Cardiac fibroblast (primary cell): ENCODE measurements around the gene SPEM2.
A peak's percentile ranks its signal among the peaks of the same experiment; 100 is the strongest.
"Not testable (repeated sequence)": the region's sequence is repeated elsewhere in the genome, so short reads cannot be mapped to it uniquely, and the experiment has no call there.

Experiments used
- DNase-seq, 2 donors: peaks; one replicate each; pipeline versions ENCODE4 v3.0.0 to v3.0.0-alpha.2; 2010; ENCODE audit warnings: low read depth in 2 of 2
- H3K4me3 ChIP-seq, 2 donors: replicated peaks in 1 of 2; 1 replicate in 1 of 2; 2 replicates in 1 of 2; pipeline ENCODE4 v1.5.1; 2011; ENCODE audit warnings: low read depth in 2 of 2, low read length in 2 of 2, mild to moderate bottlenecking in 2 of 2, moderate library complexity in 1 of 2
- CTCF ChIP-seq: IDR thresholded peaks from one replicate; pipeline ENCODE4 v1.5.1; 2011; ENCODE audit warnings: low read depth, mild to moderate bottlenecking, low read length, inconsistent platforms

SPEM2 gene

GRCh38 chr17:7468804-7469389 is 43.5 kb downstream of the SPEM2 start:
- H3K4me3 ChIP-seq: no peak overlapping the region
- DNase-seq: no peak
- no peak for TF ChIP-seq CTCF

GRCh38 chr17:7469843-7470242 is 44.4 kb downstream of the SPEM2 start:
- not testable (repeated sequence) for DNase-seq, H3K4me3 ChIP-seq

- not testable (repeated sequence) for DNase-seq, H3K4me3 ChIP-seq
Observed at GRCh38 chr17:7470457-7470973, 45.1 kb downstream of the SPEM2 start.

- H3K4me3 ChIP-seq: no peak overlapping the region
- no peak for DNase-seq
- no peak for TF ChIP-seq CTCF
Observed at GRCh38 chr17:7471729-7472128, 46.3 kb downstream of the SPEM2 start.

GRCh38 chr17:7474767-7475166 is 49.4 kb downstream of the SPEM2 start:
- not testable (repeated sequence) for H3K4me3 ChIP-seq, DNase-seq

- H3K4me3 ChIP-seq: no peak overlapping the region
- peak; percentile 37 to 49 for DNase-seq
- no peak for TF ChIP-seq CTCF
Observed at GRCh38 chr17:7475764-7476422, 50.5 kb downstream of the SPEM2 start.

- peak; percentile 31 to 70 for DNase-seq
- H3K4me3 ChIP-seq: no peak overlapping the region
- TF ChIP-seq CTCF: no peak
Observed at GRCh38 chr17:7476494-7476893, 51.1 kb downstream of the SPEM2 start.

- H3K4me3 ChIP-seq: no peak overlapping the region
- no peak for DNase-seq
- TF ChIP-seq CTCF: no peak
Observed at GRCh38 chr17:7476951-7477350, 51.5 kb downstream of the SPEM2 start.
